C4-2B (cell line): ENCODE results near the gene MBTPS2.
"Not testable (repeated sequence)": the region's sequence is repeated elsewhere in the genome, so short reads cannot be mapped to it uniquely, and the experiment has no call there.

Source experiments
- CTCF ChIP-seq: fragments of 450-650 bp; conservative IDR thresholded peaks from 2 replicates; pipeline ENCODE4 v1.5.1; 2017; ENCODE audit warnings: mild to moderate bottlenecking
- ZFX ChIP-seq: fragments of 450-650 bp; IDR thresholded peaks from 2 replicates; pipeline ENCODE4 v1.6.1; 2017

GRCh38 chrX:21820170-21820569 lies 19.2 kb upstream of the MBTPS2 start:
- TF ChIP-seq CTCF, ZFX: not testable (repeated sequence)
